Measurements from ENCODE around the gene WNT7A.

- no peak for TF ChIP-seq CTCF (IDR thresholded peaks at IDR 0.05)
- TF ChIP-seq POLR2A (IDR thresholded peaks at IDR 0.05): no peak
- TF ChIP-seq POLR2AphosphoS5 (IDR thresholded peaks at IDR 0.05): no peak
Measured at GRCh38 chr3:13879102-13879945, 547 bp downstream of the WNT7A start.

Data from upper lobe of left lung (tissue), 4 donors.